ENCODE results near the gene GNAI2. TPM values are rescaled to one million over a fixed set of nuclear protein-coding genes. Genes with fewer than 3 reads are reported as not detected.

The GNAI2 gene
- total RNA-seq, 4 donors from 2014 or later, result 149 to 297 (median 239) TPM

GRCh38 chr3:50196253-50196801 lies 39.7 kb upstream of the GNAI2 start:
- DNase-seq (ENCODE audit: extremely low spot score), result no peak
- no peak for TF ChIP-seq EP300 (IDR thresholded peaks at IDR 0.05)
- no peak for TF ChIP-seq POLR2AphosphoS5 (IDR thresholded peaks at IDR 0.05)
- TF ChIP-seq POLR2A (IDR thresholded peaks at IDR 0.05; ENCODE audit: low read depth), result no peak
- TF ChIP-seq CTCF (IDR thresholded peaks at IDR 0.05), result no peak
- Histone ChIP-seq H3K27ac (replicated peaks in 1 of 4) (no peak overlapping the region), H3K4me1 (peaks cover 18 to 30% (median 26%) of the 10 kb centered on the region in 4 donors), H3K27me3 (peaks cover 6 to 81% (median 27%) of the 10 kb centered on the region in 4 donors), H3K9me3 (no peaks in the 10 kb centered on the region), H3K4me3 (no peak overlapping the region), H3K36me3 (no peaks in the 10 kb centered on the region)
- intact Hi-C loops (cut with DNase I), result no loop called here
- whole genome bisulfite sequencing, result 67% methylated on average over 6 of the region's 6 CpGs

- WGBS, result 79% methylated on average over 2 of the region's 10 CpGs
- H3K9me3 ChIP-seq, result no peaks in the 10 kb centered on the region
- peaks cover 0 to 86% (median 29%) of the 10 kb centered on the region in 4 donors for H3K27me3 ChIP-seq
- peaks cover 16 to 19% (median 18%) of the 10 kb centered on the region in 4 donors for H3K4me1 ChIP-seq
- TF ChIP-seq CTCF (IDR thresholded peaks at IDR 0.05) (no peak), EP300 (IDR thresholded peaks at IDR 0.05) (no peak), POLR2AphosphoS5 (IDR thresholded peaks at IDR 0.05) (no peak), POLR2A (IDR thresholded peaks at IDR 0.05; ENCODE audit: low read depth) (no peak)
- no peak for DNase-seq (ENCODE audit: extremely low spot score)
- no peak overlapping the region for H3K4me3 ChIP-seq
- intact Hi-C loops (cut with DNase I), result no loop called here
- no peak overlapping the region for H3K27ac ChIP-seq (replicated peaks in 1 of 4)
- H3K36me3 ChIP-seq, result no peaks in the 10 kb centered on the region
Measured at GRCh38 chr3:50201573-50202315, 34.3 kb upstream of the GNAI2 start.

- H3K27me3 ChIP-seq, result peaks cover 0 to 94% (median 29%) of the 10 kb centered on the region in 4 donors
- TF ChIP-seq POLR2A (IDR thresholded peaks at IDR 0.05; ENCODE audit: low read depth) (no peak), CTCF (IDR thresholded peaks at IDR 0.05) (no peak), EP300 (IDR thresholded peaks at IDR 0.05) (no peak), POLR2AphosphoS5 (IDR thresholded peaks at IDR 0.05) (no peak)
- no peak overlapping the region for H3K27ac ChIP-seq (replicated peaks in 1 of 4)
- no peak for DNase-seq (ENCODE audit: extremely low spot score)
- intact Hi-C loops (cut with DNase I), result no loop called here
- no peaks in the 10 kb centered on the region for H3K9me3 ChIP-seq
- no peaks in the 10 kb centered on the region for H3K36me3 ChIP-seq
- WGBS, result 81% methylated on average over 16 of the region's 16 CpGs
- H3K4me3 ChIP-seq, result no peak overlapping the region
- peaks cover 16 to 19% (median 18%) of the 10 kb centered on the region in 4 donors for H3K4me1 ChIP-seq
Measured at GRCh38 chr3:50202353-50203112, 33.5 kb upstream of the GNAI2 start.

- no peaks in the 10 kb centered on the region for H3K9me3 ChIP-seq
- peaks cover 0 to 92% (median 29%) of the 10 kb centered on the region in 4 donors for H3K27me3 ChIP-seq
- H3K4me3 ChIP-seq, result no peak overlapping the region
- DNase-seq (ENCODE audit: extremely low spot score), result no peak
- peaks cover 16 to 19% (median 18%) of the 10 kb centered on the region in 4 donors for H3K4me1 ChIP-seq
- 80% methylated on average over 5 of the region's 9 CpGs for WGBS
- TF ChIP-seq CTCF (IDR thresholded peaks at IDR 0.05) (no peak), POLR2A (IDR thresholded peaks at IDR 0.05; ENCODE audit: low read depth) (no peak), EP300 (IDR thresholded peaks at IDR 0.05) (no peak), POLR2AphosphoS5 (IDR thresholded peaks at IDR 0.05) (no peak)
- H3K27ac ChIP-seq (replicated peaks in 1 of 4), result no peak overlapping the region
- no peaks in the 10 kb centered on the region for H3K36me3 ChIP-seq
- intact Hi-C loops (cut with DNase I), result no loop called here
Measured at GRCh38 chr3:50203113-50203808, 32.7 kb upstream of the GNAI2 start.
